DND-41 (cell line): ENCODE data around the gene CALCOCO1.

Experiments used
- ATAC-seq: fragments of 200-7000 bp; cut with Tn5 transposase; 3 replicates; pipeline ENCODE4 v1.9.1; 2021; ENCODE audit warnings: low read depth; ENCODE audit not compliant: insufficient read depth
- DNase-seq: peaks from one replicate; pipeline ENCODE4 v3.0.0-alpha.2; 2020
- H2AFZ ChIP-seq: 2 replicates; pipeline ENCODE4 v1.6.0; 2012; ENCODE audit warnings: low read depth, low read length
- H3K27ac ChIP-seq: 2 replicates; pipeline ENCODE4 v1.5.1; 2012; ENCODE audit warnings: low read length, inconsistent platforms
- H3K27me3 ChIP-seq: fragments of 200-600 bp; sonication (generic); 2 replicates; pipeline ENCODE4 v1.6.0; 2012; ENCODE audit warnings: low read length, mild to moderate bottlenecking, inconsistent platforms; ENCODE audit not compliant: insufficient read depth, poor library complexity
- H3K36me3 ChIP-seq: 2 replicates; pipeline ENCODE4 v1.5.1; 2012; ENCODE audit warnings: low read length, inconsistent platforms; ENCODE audit not compliant: insufficient read depth
- H3K4me1 ChIP-seq: 2 replicates; pipeline ENCODE4 v1.5.1; 2012; ENCODE audit warnings: mild to moderate bottlenecking, low read length; ENCODE audit not compliant: insufficient read depth
- H3K4me2 ChIP-seq: 2 replicates; pipeline ENCODE4 v1.6.0; 2012; ENCODE audit warnings: mild to moderate bottlenecking, moderate library complexity, low read length, inconsistent platforms; ENCODE audit not compliant: insufficient read depth
- H3K4me3 ChIP-seq, 2 experiments: fragments of 200-600 bp in 1 of 2; shearing (Covaris generic) in 1 of 2; 2 replicates each; pipeline ENCODE4 v1.5.1; 2012 to 2016; ENCODE audit warnings: inconsistent platforms in 2 of 2, low read length in 2 of 2, mild to moderate bottlenecking in 2 of 2, low read depth in 1 of 2, moderate library complexity in 1 of 2
- H3K79me2 ChIP-seq: 2 replicates; pipeline ENCODE4 v1.6.0; 2012; ENCODE audit warnings: low read length, inconsistent platforms; ENCODE audit not compliant: insufficient read depth
- H3K9ac ChIP-seq: 2 replicates; pipeline ENCODE4 v1.6.0; 2012; ENCODE audit warnings: low read depth, mild to moderate bottlenecking, inconsistent platforms, low read length, moderate library complexity
- H3K9me3 ChIP-seq: 2 replicates; pipeline ENCODE4 v1.5.1; 2012; ENCODE audit warnings: low read length, moderate library complexity, mild to moderate bottlenecking, inconsistent platforms; ENCODE audit not compliant: insufficient read depth, severe bottlenecking
- H4K20me1 ChIP-seq: 2 replicates; pipeline ENCODE4 v1.6.0; 2012; ENCODE audit warnings: low read length; ENCODE audit not compliant: insufficient read depth
- EZH2 ChIP-seq: IDR thresholded peaks from 3 replicates; pipeline ENCODE4 v1.6.1; 2012; ENCODE audit warnings: borderline replicate concordance, low read depth, mild to moderate bottlenecking, moderate library complexity, low read length, inconsistent platforms; ENCODE audit not compliant: severe bottlenecking
- TF ChIP-seq, protein P1 (sequence below): IDR thresholded peaks from 2 replicates; pipeline ENCODE4 v1.5.1; 2012; ENCODE audit warnings: borderline replicate concordance, low read length, moderate library complexity, mild to moderate bottlenecking; ENCODE audit not compliant: poor library complexity, severe bottlenecking; ENCODE audit errors: extremely low read depth

Gene CALCOCO1

DNA sequence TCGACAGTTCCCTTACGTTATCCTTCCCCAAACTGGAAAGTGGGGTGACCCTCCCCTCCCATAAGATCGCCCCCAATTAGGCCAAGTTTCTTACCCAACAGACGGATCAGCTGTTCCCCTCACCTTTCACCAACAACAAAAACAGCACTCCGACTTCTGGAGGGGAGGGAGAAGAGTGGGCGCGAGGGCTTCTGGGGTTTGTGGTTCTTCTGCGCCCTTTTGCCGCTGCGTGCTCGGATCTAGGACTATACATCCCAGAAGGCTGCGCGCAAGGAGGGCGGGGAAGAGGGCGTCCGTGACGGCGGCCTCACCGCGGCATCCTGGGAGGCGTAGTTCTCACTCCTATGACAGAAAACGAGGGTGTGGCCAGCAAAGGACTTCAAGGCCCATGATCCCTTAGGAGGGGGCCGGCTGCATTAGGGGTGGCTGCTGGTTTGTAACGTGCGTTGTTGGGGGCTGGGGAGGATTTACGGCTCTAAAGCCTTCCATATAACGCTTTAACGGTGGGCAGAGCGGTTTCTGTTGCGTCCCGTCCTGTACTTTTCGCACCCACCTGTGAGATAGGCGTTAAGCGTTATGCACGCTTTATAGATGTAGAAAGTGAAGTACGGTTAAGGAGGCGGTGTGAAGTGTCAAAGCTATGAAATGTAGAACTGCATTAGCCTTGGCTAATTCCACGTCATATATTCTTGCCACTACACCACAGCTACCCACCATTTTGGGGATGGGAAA, at the start of gene CALCOCO1:
Gene CALCOCO1, minus strand, starts transcription at position 143 of the 732 bp plus-strand sequence. CDS start 2,210 bp downstream, outside the sequence.
- peaks cover 26% of the 10 kb centered on the region for H3K4me1 ChIP-seq

GRCh38 chr12:53776872-53777271, 49.6 kb upstream of the CALCOCO1 start:
- ATAC-seq (no peak), DNase-seq (no peak)
- no peak for TF ChIP-seq EZH2
- TF ChIP-seq, protein P1, sequence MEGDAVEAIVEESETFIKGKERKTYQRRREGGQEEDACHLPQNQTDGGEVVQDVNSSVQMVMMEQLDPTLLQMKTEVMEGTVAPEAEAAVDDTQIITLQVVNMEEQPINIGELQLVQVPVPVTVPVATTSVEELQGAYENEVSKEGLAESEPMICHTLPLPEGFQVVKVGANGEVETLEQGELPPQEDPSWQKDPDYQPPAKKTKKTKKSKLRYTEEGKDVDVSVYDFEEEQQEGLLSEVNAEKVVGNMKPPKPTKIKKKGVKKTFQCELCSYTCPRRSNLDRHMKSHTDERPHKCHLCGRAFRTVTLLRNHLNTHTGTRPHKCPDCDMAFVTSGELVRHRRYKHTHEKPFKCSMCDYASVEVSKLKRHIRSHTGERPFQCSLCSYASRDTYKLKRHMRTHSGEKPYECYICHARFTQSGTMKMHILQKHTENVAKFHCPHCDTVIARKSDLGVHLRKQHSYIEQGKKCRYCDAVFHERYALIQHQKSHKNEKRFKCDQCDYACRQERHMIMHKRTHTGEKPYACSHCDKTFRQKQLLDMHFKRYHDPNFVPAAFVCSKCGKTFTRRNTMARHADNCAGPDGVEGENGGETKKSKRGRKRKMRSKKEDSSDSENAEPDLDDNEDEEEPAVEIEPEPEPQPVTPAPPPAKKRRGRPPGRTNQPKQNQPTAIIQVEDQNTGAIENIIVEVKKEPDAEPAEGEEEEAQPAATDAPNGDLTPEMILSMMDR: no peak
- no peak overlapping the region for H3K4me2 ChIP-seq
- H3K9ac ChIP-seq: no peak overlapping the region
- H2AFZ ChIP-seq: no peak overlapping the region
- no peaks in the 10 kb centered on the region for H3K36me3 ChIP-seq
- H3K4me1 ChIP-seq: no peaks in the 10 kb centered on the region
- no peak overlapping the region for H3K4me3 ChIP-seq
- H3K27ac ChIP-seq: no peak overlapping the region
- H4K20me1 ChIP-seq: no peaks in the 10 kb centered on the region
- no peaks in the 10 kb centered on the region for H3K79me2 ChIP-seq
- H3K9me3 ChIP-seq: no peaks in the 10 kb centered on the region
- H3K27me3 ChIP-seq: peaks cover 30% of the 10 kb centered on the region

More for the DNA sequence above, at the start of gene CALCOCO1:
- Histone ChIP-seq H3K4me3 (peak within 1 kb of the TSS; percentile 81 to 94), H4K20me1 (no peaks in the 10 kb centered on the region), H3K79me2 (peaks cover 11% of the 10 kb centered on the region; the same call in 1 of the 2 replicates), H3K4me2 (peak within 1 kb of the TSS; percentile 77), H2AFZ (peak within 1 kb of the TSS; percentile 93), H3K9me3 (no peaks in the 10 kb centered on the region), H3K27me3 (no peaks in the 10 kb centered on the region), H3K27ac (peak within 1 kb of the TSS; percentile 84), H3K9ac (peak within 1 kb of the TSS; percentile 58), H3K36me3 (peaks cover 16% of the 10 kb centered on the region; the same call in 1 of the 2 replicates)
- ATAC-seq (peak; percentile 99), DNase-seq (peak; percentile 99)
- TF ChIP-seq EZH2: no peak
- TF ChIP-seq, protein P1: no peak

DNA sequence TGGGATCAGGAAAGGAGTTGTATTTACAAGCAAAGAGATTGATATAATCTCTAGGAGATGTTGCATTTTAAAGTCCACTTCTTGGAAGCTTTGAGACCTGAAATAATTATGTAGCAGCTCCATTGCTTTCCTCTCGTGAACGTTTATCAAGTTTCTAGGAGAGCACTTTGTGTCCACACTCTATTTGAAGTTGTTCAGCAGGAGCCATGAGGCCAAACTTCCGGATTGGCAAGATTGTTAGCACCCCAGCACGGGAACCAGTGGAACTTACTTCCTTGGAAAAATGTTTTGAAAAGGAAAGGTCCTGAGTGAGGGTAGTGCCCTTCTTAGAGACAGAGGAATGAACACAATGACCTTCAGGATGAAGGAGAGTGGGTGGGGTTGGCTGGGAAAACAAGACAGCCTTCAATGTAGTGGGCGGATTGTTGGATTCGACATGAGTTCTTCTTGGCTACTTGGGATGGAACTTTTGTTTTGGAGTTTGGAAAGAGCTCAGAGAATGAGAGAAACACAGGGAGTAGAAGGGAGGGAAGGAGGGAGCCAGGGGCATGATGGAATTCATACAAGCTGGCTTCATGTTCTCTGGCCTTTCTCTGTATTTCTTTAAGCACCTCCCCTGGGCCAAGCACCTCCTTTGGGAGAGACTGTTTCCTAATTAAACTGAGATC, 48.4 kb upstream of the CALCOCO1 start:
- Histone ChIP-seq H2AFZ (no peak overlapping the region), H3K27ac (no peak overlapping the region), H3K27me3 (peaks cover 25% of the 10 kb centered on the region), H3K9me3 (no peaks in the 10 kb centered on the region), H3K4me2 (no peak overlapping the region), H3K4me1 (no peaks in the 10 kb centered on the region), H3K9ac (no peak overlapping the region), H3K36me3 (no peaks in the 10 kb centered on the region), H3K79me2 (no peaks in the 10 kb centered on the region), H4K20me1 (no peaks in the 10 kb centered on the region), H3K4me3 (no peak overlapping the region)
- no peak for TF ChIP-seq EZH2
- TF ChIP-seq, protein P1: no peak
- DNase-seq (no peak), ATAC-seq (no peak)
